Fibroblast of lung (primary cell): ENCODE data around the gene ZNF564. TPM values are rescaled to one million over a fixed set of nuclear protein-coding genes. Genes with fewer than 3 reads are reported as not detected.

Experiments used
- DNase-seq, 2 donors: peaks; one replicate each; pipeline versions ENCODE4 v3.0.0 to v3.0.0-alpha.2; 2010; ENCODE audit warnings: low read depth in 2 of 2
- H2AFZ ChIP-seq: 2 replicates; pipeline ENCODE4 v1.5.1; 2012; ENCODE audit warnings: low read length, control low read depth, inconsistent platforms
- H3K27ac ChIP-seq: 2 replicates; pipeline ENCODE4 v1.5.1; 2011; ENCODE audit warnings: low read length, control low read depth; ENCODE audit not compliant: insufficient read depth
- H3K27me3 ChIP-seq: 2 replicates; pipeline ENCODE4 v1.5.1; 2011; ENCODE audit warnings: mild to moderate bottlenecking, low read length; ENCODE audit not compliant: control insufficient read depth, insufficient read depth
- H3K36me3 ChIP-seq: 2 replicates; pipeline ENCODE4 v1.5.1; 2011; ENCODE audit warnings: low read length; ENCODE audit not compliant: control insufficient read depth, insufficient read depth
- H3K4me1 ChIP-seq: 2 replicates; pipeline ENCODE4 v1.5.1; 2011; ENCODE audit warnings: low read length; ENCODE audit not compliant: control insufficient read depth, insufficient read depth; ENCODE audit errors: extremely low read depth
- H3K4me2 ChIP-seq: 2 replicates; pipeline ENCODE4 v1.5.1; 2011; ENCODE audit warnings: low read length, control low read depth; ENCODE audit not compliant: insufficient read depth; ENCODE audit errors: extremely low read depth
- H3K4me3 ChIP-seq, 4 experiments: fragments of 200-600 bp in 1 of 4; sonication (generic) in 1 of 4; replicated peaks in 1 of 4; 2 replicates each; pipeline ENCODE4 v1.5.1; 2011 to 2016; ENCODE audit warnings: low read length in 4 of 4, low read depth in 3 of 4, mild to moderate bottlenecking in 3 of 4, control low read depth in 2 of 4, inconsistent platforms in 1 of 4, mixed read lengths in 1 of 4; ENCODE audit not compliant: insufficient read depth in 1 of 4; ENCODE audit errors: control extremely low read depth in 1 of 4
- H3K79me2 ChIP-seq: 2 replicates; pipeline ENCODE4 v1.5.1; 2012; ENCODE audit warnings: mild to moderate bottlenecking, low read length, inconsistent platforms; ENCODE audit not compliant: control insufficient read depth, insufficient read depth
- H3K9ac ChIP-seq: 2 replicates; pipeline ENCODE4 v1.5.1; 2011; ENCODE audit warnings: mild to moderate bottlenecking, low read length, control low read depth; ENCODE audit not compliant: insufficient read depth
- H3K9me3 ChIP-seq: 2 replicates; pipeline ENCODE4 v1.5.1; 2012; ENCODE audit warnings: low read depth, low read length; ENCODE audit not compliant: control insufficient read depth, insufficient read depth
- H4K20me1 ChIP-seq: 2 replicates; pipeline ENCODE4 v1.5.1; 2011; ENCODE audit warnings: low read length; ENCODE audit not compliant: control insufficient read depth, insufficient read depth; ENCODE audit errors: extremely low read depth
- CTCF ChIP-seq, 2 donors: IDR thresholded peaks in 1 of 2; conservative IDR thresholded peaks in 1 of 2; 1 replicate in 1 of 2; 2 replicates in 1 of 2; pipeline ENCODE4 v1.5.1; 2011 to 2012; ENCODE audit warnings: low read length in 2 of 2, control low read depth in 1 of 2, inconsistent platforms in 1 of 2, low read depth in 1 of 2, mild to moderate bottlenecking in 1 of 2
- EZH2 ChIP-seq: IDR thresholded peaks from 2 replicates; pipeline ENCODE4 v1.5.1; 2012; ENCODE audit warnings: low read length, control low read depth, mild to moderate bottlenecking; ENCODE audit errors: missing control alignments
- polyA plus RNA-seq, 2 donors: library from polyadenylated mRNA; depleted of rRNA in 1 of 2; stranded (reverse) in 1 of 2; unstranded in 1 of 2; fragments of >200 nt; gene quantifications; 2 replicates each; pipeline ENCODE4 v1.2.1, GENCODE V29; 2011 to 2012; ENCODE audit warnings: missing spikeins in 1 of 2
- total RNA-seq: library from RNA; depleted of rRNA; stranded (reverse); fragments of >200 nt; gene quantifications from 2 replicates; pipeline ENCODE4 v1.2.1, GENCODE V29; 2014

ZNF564 gene
- total and polyA plus RNA-seq, 2 donors (not counting 1 experiment from before 2014, with no cell fraction given), result 4.5 to 12.2 TPM

GRCh38 chr19:12485571-12485970 is 65.7 kb downstream of the ZNF564 start:
- no peak for DNase-seq
- TF ChIP-seq EZH2 (no peak), CTCF (conservative IDR thresholded peaks at IDR 0.05 in 1 of 2, IDR thresholded peaks at IDR 0.05 in 1 of 2; ENCODE audit: low read depth in 1 of 2, low read length in 2 of 2) (no peak)

GRCh38 chr19:12485052-12485416 is 66.2 kb downstream of the ZNF564 start:
- H3K27ac ChIP-seq, result no peak overlapping the region

More at GRCh38 chr19:12485571-12485970, 65.7 kb downstream of the ZNF564 start:
- no peaks in the 10 kb centered on the region for H3K27me3 ChIP-seq
- no peak overlapping the region for H3K27ac ChIP-seq
- no peaks in the 10 kb centered on the region for H3K9me3 ChIP-seq
- H3K4me3 ChIP-seq, result no peak overlapping the region
- H3K4me1 ChIP-seq, result no peaks in the 10 kb centered on the region
- no peak overlapping the region for H2AFZ ChIP-seq
- H4K20me1 ChIP-seq, result no peaks in the 10 kb centered on the region
- no peak overlapping the region for H3K9ac ChIP-seq
- H3K4me2 ChIP-seq, result no peak overlapping the region
- H3K36me3 ChIP-seq, result no peaks in the 10 kb centered on the region
- H3K79me2 ChIP-seq, result no peaks in the 10 kb centered on the region

GRCh38 chr19:12484371-12485051 is 66.8 kb downstream of the ZNF564 start, which contains the start of gene ZNF709:
ZNF709 (minus strand) TSS chr19:12484816; CDS start chr19:12484657, 159 bp downstream.
- peak; percentile 79 to 80 for DNase-seq
- H4K20me1 ChIP-seq, result no peaks in the 10 kb centered on the region

More at GRCh38 chr19:12485052-12485416, 66.2 kb downstream of the ZNF564 start:
- no peaks in the 10 kb centered on the region for H4K20me1 ChIP-seq
- H3K79me2 ChIP-seq, result no peaks in the 10 kb centered on the region
- no peaks in the 10 kb centered on the region for H3K9me3 ChIP-seq
- H3K4me1 ChIP-seq, result no peaks in the 10 kb centered on the region
- H3K36me3 ChIP-seq, result no peaks in the 10 kb centered on the region
- H3K9ac ChIP-seq, result no peak overlapping the region
- H3K27me3 ChIP-seq, result no peaks in the 10 kb centered on the region
- H2AFZ ChIP-seq, result peak overlapping the region; percentile 97
- no peak for TF ChIP-seq CTCF (conservative IDR thresholded peaks at IDR 0.05 in 1 of 2, IDR thresholded peaks at IDR 0.05 in 1 of 2; ENCODE audit: low read depth in 1 of 2, low read length in 2 of 2)
- peak overlapping the region; percentile 79 to 89 (median 86) for H3K4me3 ChIP-seq
- DNase-seq, result no peak
- peak overlapping the region; percentile 71 for H3K4me2 ChIP-seq

More at GRCh38 chr19:12484371-12485051, 66.8 kb downstream of the ZNF564 start, which contains the start of gene ZNF709:
- H3K9ac ChIP-seq, result peak within 1 kb of the TSS; percentile 70
- peak within 1 kb of the TSS; percentile 71 for H3K4me2 ChIP-seq
- no peaks in the 10 kb centered on the region for H3K4me1 ChIP-seq
- TF ChIP-seq CTCF (conservative IDR thresholded peaks at IDR 0.05 in 1 of 2, IDR thresholded peaks at IDR 0.05 in 1 of 2; ENCODE audit: low read depth in 1 of 2, low read length in 2 of 2), result no peak
- no peak for TF ChIP-seq EZH2
- no peaks in the 10 kb centered on the region for H3K79me2 ChIP-seq
- H3K9me3 ChIP-seq, result no peaks in the 10 kb centered on the region
- no peaks in the 10 kb centered on the region for H3K36me3 ChIP-seq
- H2AFZ ChIP-seq, result peak within 1 kb of the TSS; percentile 97
- H3K27ac ChIP-seq, result peak within 1 kb of the TSS; percentile 74
- H3K4me3 ChIP-seq, result peak within 1 kb of the TSS; percentile 79 to 89 (median 86)
- H3K27me3 ChIP-seq, result no peaks in the 10 kb centered on the region
